ENCODE data around the gene SURF2.

Gene SURF2

GRCh38 chr9:133335924-133336811, 20.2 kb upstream of the SURF2 start, which contains the start of gene SURF6:
Gene SURF6 (minus strand): TSS chr9:133336188. CDS start chr9:133336132, 56 bp downstream.
- in situ Hi-C loops (cut with MboI; ENCODE audit: low sequenced_read_pairs), result no loop called here

GRCh38 chr9:133339641-133340040, 16.7 kb upstream of the SURF2 start:
- in situ Hi-C loops (cut with MboI; ENCODE audit: low sequenced_read_pairs), result no loop called here

GRCh38 chr9:133340256-133340655, 16.1 kb upstream of the SURF2 start:
- in situ Hi-C loops (cut with MboI; ENCODE audit: low sequenced_read_pairs), result no loop called here

GRCh38 chr9:133340916-133341315, 15.4 kb upstream of the SURF2 start:
- in situ Hi-C loops (cut with MboI; ENCODE audit: low sequenced_read_pairs), result no loop called here

- in situ Hi-C loops (cut with MboI; ENCODE audit: low sequenced_read_pairs), result no loop called here
Observed at GRCh38 chr9:133341369-133342068, 14.8 kb upstream of the SURF2 start.

GRCh38 chr9:133342069-133342406, 14.3 kb upstream of the SURF2 start:
- in situ Hi-C loops (cut with MboI; ENCODE audit: low sequenced_read_pairs), result no loop called here

- in situ Hi-C loops (cut with MboI; ENCODE audit: low sequenced_read_pairs), result no loop called here
Observed at GRCh38 chr9:133342570-133342969, 13.8 kb upstream of the SURF2 start.

- in situ Hi-C loops (cut with MboI; ENCODE audit: low sequenced_read_pairs), result no loop called here
Observed at GRCh38 chr9:133344071-133344470, 12.3 kb upstream of the SURF2 start.

GRCh38 chr9:133344979-133345378, 11.4 kb upstream of the SURF2 start:
- in situ Hi-C loops (cut with MboI; ENCODE audit: low sequenced_read_pairs), result no loop called here

- in situ Hi-C loops (cut with MboI; ENCODE audit: low sequenced_read_pairs), result no loop called here
Observed at GRCh38 chr9:133345596-133345995, 10.8 kb upstream of the SURF2 start.

GRCh38 chr9:133346021-133346785, 10.1 kb upstream of the SURF2 start:
- in situ Hi-C loops (cut with MboI; ENCODE audit: low sequenced_read_pairs), result no loop called here

GRCh38 chr9:133347515-133347984, 8.8 kb upstream of the SURF2 start:
- in situ Hi-C loops (cut with MboI; ENCODE audit: low sequenced_read_pairs), result no loop called here

- in situ Hi-C loops (cut with MboI; ENCODE audit: low sequenced_read_pairs), result no loop called here
Observed at GRCh38 chr9:133347985-133348717, 8.2 kb upstream of the SURF2 start, which contains the start of the genes MED22 and RPL7A. Gene MED22 (minus strand): TSS chr9:133348131. CDS start chr9:133346662, 1,469 bp downstream. Gene RPL7A (plus strand): TSS chr9:133348218. CDS start chr9:133348244, 26 bp downstream.

- in situ Hi-C loops (cut with MboI; ENCODE audit: low sequenced_read_pairs), result no loop called here
Observed at GRCh38 chr9:133348718-133349573, 7.4 kb upstream of the SURF2 start.

GRCh38 chr9:133349965-133350616, 6.3 kb upstream of the SURF2 start:
- in situ Hi-C loops (cut with MboI; ENCODE audit: low sequenced_read_pairs), result no loop called here

GRCh38 chr9:133351526-133351907, 4.8 kb upstream of the SURF2 start:
- in situ Hi-C loops (cut with MboI; ENCODE audit: low sequenced_read_pairs), result no loop called here

- in situ Hi-C loops (cut with MboI; ENCODE audit: low sequenced_read_pairs), result no loop called here
Observed at GRCh38 chr9:133351908-133352634, 4.3 kb upstream of the SURF2 start.

GRCh38 chr9:133352635-133353340, 3.6 kb upstream of the SURF2 start:
- in situ Hi-C loops (cut with MboI; ENCODE audit: low sequenced_read_pairs), result no loop called here
